ENCODE measurements around the gene GNGT2. TPM values are rescaled to one million over a fixed set of nuclear protein-coding genes. Genes with fewer than 3 reads are reported as not detected.

Gene GNGT2
- total and polyA plus RNA-seq, 2 experiments from 2014 or later = 0.42 to 1.5 TPM

GRCh38 chr17:49203796-49204195, 6.6 kb downstream of the GNGT2 start:
- Mint-ChIP-seq H3K4me3 (no peak overlapping the region), H3K9me3 (no peaks in the 10 kb centered on the region), H3K4me1 (peaks cover 1% of the 10 kb centered on the region; the same call in 2 of the 3 replicates), H3K27ac (no peak overlapping the region), H3K36me3 (ENCODE audit: low read depth) (no peaks in the 10 kb centered on the region), H3K27me3 (ENCODE audit: insufficient read depth, low read depth, poor library complexity) (peaks cover 13% of the 10 kb centered on the region)
- ATAC-seq = no peak
- H3K4me3 ChIP-seq = no peak overlapping the region
- H3F3A ChIP-seq (replicated peaks; ENCODE audit: low read depth) = no peaks in the 10 kb centered on the region
- 0 out of 2 replicates have a peak, but pooled peaks cover 4% of the 10 kb centered on the region for H3K9me2 ChIP-seq (ENCODE audit: insufficient read depth)
- peaks cover 2% of the 10 kb centered on the region; the same call in 1 of the 2 replicates for H3K4me1 ChIP-seq (ENCODE audit: insufficient read depth)
- DNase-seq (ENCODE audit: low spot score) = no peak
- no peak overlapping the region for H3K4me2 ChIP-seq
- H4K20me1 ChIP-seq (replicated peaks; ENCODE audit: insufficient read depth) = no peaks in the 10 kb centered on the region
- H3K27ac ChIP-seq (ENCODE audit: low read depth) = no peak overlapping the region
- H3K27me3 ChIP-seq (ENCODE audit: insufficient read depth) = no peaks in the 10 kb centered on the region
- H2AFZ ChIP-seq = no peak overlapping the region
- no peaks in the 10 kb centered on the region for H3K36me3 ChIP-seq (ENCODE audit: insufficient read depth)
- H3K79me2 ChIP-seq (replicated peaks; ENCODE audit: insufficient read depth) = no peaks in the 10 kb centered on the region
- TF ChIP-seq ETS1 (IDR thresholded peaks at IDR 0.05) (no peak), REST (IDR thresholded peaks at IDR 0.05; ENCODE audit: unreplicated experiment) (no peak), ZNF462 (CRISPR knock-in tag; IDR thresholded peaks at IDR 0.05) (no peak), EZH2 (IDR thresholded peaks at IDR 0.05; ENCODE audit: low read depth, unreplicated experiment) (no peak), CREB1 (CRISPR knock-in tag; IDR thresholded peaks at IDR 0.05; ENCODE audit: low read depth) (no peak), JUNB (IDR thresholded peaks at IDR 0.05; ENCODE audit: unreplicated experiment) (no peak), POLR2AphosphoS5 (IDR thresholded peaks at IDR 0.05; ENCODE audit: low read depth) (no peak), ZNF331 (CRISPR knock-in tag; IDR thresholded peaks at IDR 0.05; ENCODE audit: low read depth) (no peak), NANOG (IDR thresholded peaks at IDR 0.05; ENCODE audit: borderline replicate concordance) (no peak), STAT1 (IDR thresholded peaks at IDR 0.05; ENCODE audit: unreplicated experiment) (no peak), CTCF (conservative IDR thresholded peaks at IDR 0.05; ENCODE audit: low read depth in 2 of 2) (no peak), ZNF114 (CRISPR knock-in tag; IDR thresholded peaks at IDR 0.05) (no peak), EZH2phosphoT487 (IDR thresholded peaks at IDR 0.05; ENCODE audit: unreplicated experiment) (no peak)

Measured in GM23338 (cell line).